ENCODE measurements around the gene DNAJB11. TPM values are rescaled to one million over a fixed set of nuclear protein-coding genes. Genes with fewer than 3 reads are reported as not detected.

DNAJB11 gene
- total and polyA plus RNA-seq, 2 of the 4 experiments (the other 2 are of a cell fraction) = 27.4 to 48.6 TPM

DNA sequence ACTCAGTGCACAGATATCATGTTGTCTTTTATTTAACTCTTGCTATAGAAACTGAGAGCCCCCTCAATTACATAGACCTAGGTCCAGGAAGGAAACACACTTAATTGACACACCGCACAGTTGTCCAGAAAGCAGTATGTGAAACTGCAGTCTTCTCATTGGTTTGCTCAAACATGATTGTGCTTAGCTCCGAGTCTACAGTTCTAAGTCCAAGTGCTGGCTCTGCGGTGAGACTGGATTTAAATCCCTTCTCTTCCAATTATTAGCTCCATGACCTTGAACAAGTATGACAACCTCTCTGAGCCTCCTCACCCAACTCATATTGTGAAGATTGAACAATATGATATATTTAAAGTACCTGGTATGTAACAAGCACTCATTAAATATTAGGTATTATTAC lies 23.3 kb downstream of the DNAJB11 start:
- no TSS peak for BruUV-seq (replicated peaks)
- H4K20me1 ChIP-seq (ENCODE audit: insufficient read depth, low read length) = no peaks in the 10 kb centered on the region
- no peak overlapping the region for H2BK20ac ChIP-seq (ENCODE audit: low read depth, low read length)
- no peak overlapping the region for H3K27ac ChIP-seq (ENCODE audit: insufficient read depth, low read length)
- DNase-seq (no peak), ATAC-seq (ENCODE audit: low read depth) (no peak)
- H2BK15ac ChIP-seq (ENCODE audit: low read depth, low read length) = no peak overlapping the region
- H3K23ac ChIP-seq (ENCODE audit: low read depth, low read length) = no peak overlapping the region
- no peak overlapping the region for H3K18ac ChIP-seq (ENCODE audit: low read depth, low read length)
- H3K79me1 ChIP-seq (ENCODE audit: low read depth in 1 of 2, low read length in 2 of 2) = no peaks in the 10 kb centered on the region
- H2AK9ac ChIP-seq (replicated peaks; ENCODE audit: low read depth, low read length, poor library complexity) = no peak overlapping the region
- no peak overlapping the region for H2AFZ ChIP-seq (replicated peaks; ENCODE audit: low read length, poor library complexity)
- WGBS, 2 experiments (ENCODE audit: extremely low coverage in 2 of 2, insufficient read length in 1 of 2) = 83% methylated on average over 1 of the region's 3 CpGs; no CpG with 5 or more reads in 1 of the 2 experiments
- intact Hi-C loops (cut with micrococcal nuclease) (no loop called here), dilution Hi-C loops (cut with HindIII; ENCODE audit: low sequenced_read_pairs, unreplicated experiment) (no loop called here), in situ Hi-C loops (cut with MboI; ENCODE audit: low sequenced_read_pairs) (no loop called here)
- H3K9me1 ChIP-seq (ENCODE audit: insufficient read depth, low read length) = no peaks in the 10 kb centered on the region
- no peak for TF ChIP-seq NFE2L2 (IDR thresholded peaks at IDR 0.05; ENCODE audit: low read depth, low read length)
- no peak for TF ChIP-seq POLR2A (IDR thresholded peaks at IDR 0.05; ENCODE audit: low read depth, low read length)
- TF ChIP-seq BHLHE40 (IDR thresholded peaks at IDR 0.05; ENCODE audit: low read depth, low read length) = no peak
- TF ChIP-seq, protein P1, sequence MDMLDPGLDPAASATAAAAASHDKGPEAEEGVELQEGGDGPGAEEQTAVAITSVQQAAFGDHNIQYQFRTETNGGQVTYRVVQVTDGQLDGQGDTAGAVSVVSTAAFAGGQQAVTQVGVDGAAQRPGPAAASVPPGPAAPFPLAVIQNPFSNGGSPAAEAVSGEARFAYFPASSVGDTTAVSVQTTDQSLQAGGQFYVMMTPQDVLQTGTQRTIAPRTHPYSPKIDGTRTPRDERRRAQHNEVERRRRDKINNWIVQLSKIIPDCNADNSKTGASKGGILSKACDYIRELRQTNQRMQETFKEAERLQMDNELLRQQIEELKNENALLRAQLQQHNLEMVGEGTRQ (IDR thresholded peaks at IDR 0.05; ENCODE audit: low read depth, low read length) = no peak
- TF ChIP-seq CEBPB (IDR thresholded peaks at IDR 0.05; ENCODE audit: low read depth, low read length) = no peak
- no peak for TF ChIP-seq RCOR1 (IDR thresholded peaks at IDR 0.05; ENCODE audit: insufficient replicate concordance, low read length)
- POLR2A ChIA-PET (ENCODE audit: unreplicated experiment) = no interaction called here
- H3K27me3 ChIP-seq (ENCODE audit: control insufficient read depth, insufficient read depth, low read length) = peaks cover 3% of the 10 kb centered on the region; the same call in 1 of the 2 replicates
- no peak overlapping the region for H3K4me2 ChIP-seq (ENCODE audit: low read depth, low read length)
- H2BK5ac ChIP-seq (ENCODE audit: low read depth, low read length, poor library complexity, severe bottlenecking) = no peak overlapping the region
- no peak overlapping the region for H3K4me3 ChIP-seq (ENCODE audit: insufficient read depth, low read depth, low read length)
- no peak overlapping the region for H2BK120ac ChIP-seq (ENCODE audit: low read depth, low read length)
- no peak overlapping the region for H4K5ac ChIP-seq (ENCODE audit: low read depth, low read length)
- no peaks in the 10 kb centered on the region for H3K36me3 ChIP-seq (ENCODE audit: control insufficient read depth, insufficient read depth, low read length)
- H3K56ac ChIP-seq (ENCODE audit: extremely low read depth, insufficient read depth, low read length) = no peak overlapping the region
- CTCF ChIA-PET = interaction anchor here (2.6 kb wide), 1 partner anchor 22 kb away, joined by 12 read pairs; no protein-coding TSS in a partner anchor
- no peak overlapping the region for H2AK5ac ChIP-seq (ENCODE audit: low read depth, low read length)
- H3K4ac ChIP-seq (ENCODE audit: low read depth, low read length) = no peak overlapping the region
- H3K9me3 ChIP-seq (ENCODE audit: control insufficient read depth, insufficient read depth, low read length) = no peaks in the 10 kb centered on the region
- no peaks in the 10 kb centered on the region for H3K4me1 ChIP-seq (ENCODE audit: control insufficient read depth, insufficient read depth, low read length)
- H3K14ac ChIP-seq (replicated peaks; ENCODE audit: low read depth, low read length) = no peak overlapping the region
- no peak overlapping the region for H3K9ac ChIP-seq (ENCODE audit: low read depth, low read length)
- H4K8ac ChIP-seq (ENCODE audit: low read depth in 2 of 2, low read length in 2 of 2) = no peak overlapping the region
- H4K91ac ChIP-seq (ENCODE audit: insufficient read depth, low read depth, low read length) = no peak overlapping the region

Data from IMR-90 (cell line).